Stimulated activated CD8-positive, alpha-beta memory T cell treated with anti-CD3 and anti-CD28 coated beads, Interleukin-12 subunit alpha, Interleukin-12 subunit beta, amount 100 ng/mL, for 4 hours (primary cell): ENCODE data around the gene PTPRN2.

ENCODE experiments used
- DNase-seq: peaks from one replicate; pipeline ENCODE4 v3.0.0-alpha.2; 2020; ENCODE audit warnings: low read depth

Gene PTPRN2

GRCh38 chr7:157662110-157662791, 925.4 kb downstream of the PTPRN2 start:
- no peak for DNase-seq

- no peak for DNase-seq
Measured at GRCh38 chr7:157661611-157661975, 926.0 kb downstream of the PTPRN2 start.

- no peak for DNase-seq
Measured at GRCh38 chr7:157660971-157661610, 926.5 kb downstream of the PTPRN2 start.

GRCh38 chr7:157658851-157659412, 928.7 kb downstream of the PTPRN2 start:
- DNase-seq: no peak

- no peak for DNase-seq
Measured at GRCh38 chr7:157657741-157658740, 929.6 kb downstream of the PTPRN2 start.

GRCh38 chr7:157656195-157656769, 931.3 kb downstream of the PTPRN2 start:
- DNase-seq: no peak

GRCh38 chr7:157654350-157654749, 933.3 kb downstream of the PTPRN2 start:
- no peak for DNase-seq

GRCh38 chr7:157653827-157654207, 933.8 kb downstream of the PTPRN2 start:
- DNase-seq: no peak

- no peak for DNase-seq
Measured at GRCh38 chr7:157652954-157653826, 934.4 kb downstream of the PTPRN2 start.

GRCh38 chr7:157652161-157652953, 935.3 kb downstream of the PTPRN2 start:
- DNase-seq: no peak

GRCh38 chr7:157651366-157652160, 936.1 kb downstream of the PTPRN2 start:
- no peak for DNase-seq

GRCh38 chr7:157650801-157651200, 936.8 kb downstream of the PTPRN2 start:
- DNase-seq: no peak

GRCh38 chr7:157650131-157650631, 937.4 kb downstream of the PTPRN2 start:
- no peak for DNase-seq

- DNase-seq: no peak
Measured at GRCh38 chr7:157646551-157646950, 941.1 kb downstream of the PTPRN2 start.

GRCh38 chr7:157645539-157645938, 942.1 kb downstream of the PTPRN2 start:
- no peak for DNase-seq

- no peak for DNase-seq
Measured at GRCh38 chr7:157644946-157645345, 942.7 kb downstream of the PTPRN2 start.

- no peak for DNase-seq
Measured at GRCh38 chr7:157643525-157643970, 944.1 kb downstream of the PTPRN2 start.

- no peak for DNase-seq
Measured at GRCh38 chr7:157641866-157642265, 945.8 kb downstream of the PTPRN2 start.

- DNase-seq: no peak
Measured at GRCh38 chr7:157640144-157640543, 947.5 kb downstream of the PTPRN2 start.
